ENCODE measurements around the gene PDIA6.

GRCh38 chr2:10844097-10844496 lies 31.5 kb upstream of the PDIA6 start:
- TF ChIP-seq CTCF (IDR thresholded peaks at IDR 0.05) (no peak), EP300 (IDR thresholded peaks at IDR 0.05; ENCODE audit: low read depth) (no peak), POLR2AphosphoS5 (IDR thresholded peaks at IDR 0.05) (peak in 2 of 3 donors; percentile 9 to 28), POLR2A (IDR thresholded peaks at IDR 0.05) (peak; percentile 15)
